Astrocyte of the spinal cord (primary cell): ENCODE measurements around the gene NR2E3.
"Not testable (repeated sequence)": the region's sequence is repeated elsewhere in the genome, so short reads cannot be mapped to it uniquely, and the experiment has no call there.

Experiments
- DNase-seq: peaks from one replicate; pipeline ENCODE4 v3.0.0; 2011; ENCODE audit warnings: low read depth, low spot score
- H3K4me3 ChIP-seq: 2 replicates; pipeline ENCODE4 v1.5.1; 2011; ENCODE audit warnings: low read depth, mild to moderate bottlenecking, low read length, moderate library complexity
- in situ Hi-C: cut with HindIII; loops from 2 replicates; pipeline ENCODE4 v1.10.0; 2017; ENCODE audit warnings: low sequenced_read_pairs
- TF ChIP-seq, protein P1 (sequence below): IDR thresholded peaks from 2 replicates; pipeline ENCODE4 v1.5.1; 2012; ENCODE audit warnings: low read depth, mild to moderate bottlenecking, low read length, inconsistent platforms

NR2E3 gene

DNA sequence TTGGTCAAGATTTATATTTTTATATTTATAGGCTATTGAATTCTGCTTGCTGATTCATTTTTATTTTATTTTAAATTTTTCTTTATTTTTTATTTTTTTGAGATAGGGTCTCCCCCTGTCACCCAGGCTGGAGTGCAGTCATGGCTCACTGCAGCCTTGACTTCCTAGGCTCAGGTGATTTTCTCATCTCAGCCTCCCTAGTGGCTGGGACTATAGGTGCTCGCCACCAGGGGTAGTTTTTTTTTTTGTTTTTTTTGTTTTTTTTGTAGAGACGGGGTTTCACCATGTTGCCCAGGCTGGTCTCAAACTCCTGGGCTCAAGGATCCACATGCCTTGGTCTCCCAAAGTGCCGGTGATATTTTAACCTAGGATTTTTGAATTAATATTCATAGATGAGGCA, 31.2 kb downstream of the NR2E3 start:
- TF ChIP-seq, protein P1, sequence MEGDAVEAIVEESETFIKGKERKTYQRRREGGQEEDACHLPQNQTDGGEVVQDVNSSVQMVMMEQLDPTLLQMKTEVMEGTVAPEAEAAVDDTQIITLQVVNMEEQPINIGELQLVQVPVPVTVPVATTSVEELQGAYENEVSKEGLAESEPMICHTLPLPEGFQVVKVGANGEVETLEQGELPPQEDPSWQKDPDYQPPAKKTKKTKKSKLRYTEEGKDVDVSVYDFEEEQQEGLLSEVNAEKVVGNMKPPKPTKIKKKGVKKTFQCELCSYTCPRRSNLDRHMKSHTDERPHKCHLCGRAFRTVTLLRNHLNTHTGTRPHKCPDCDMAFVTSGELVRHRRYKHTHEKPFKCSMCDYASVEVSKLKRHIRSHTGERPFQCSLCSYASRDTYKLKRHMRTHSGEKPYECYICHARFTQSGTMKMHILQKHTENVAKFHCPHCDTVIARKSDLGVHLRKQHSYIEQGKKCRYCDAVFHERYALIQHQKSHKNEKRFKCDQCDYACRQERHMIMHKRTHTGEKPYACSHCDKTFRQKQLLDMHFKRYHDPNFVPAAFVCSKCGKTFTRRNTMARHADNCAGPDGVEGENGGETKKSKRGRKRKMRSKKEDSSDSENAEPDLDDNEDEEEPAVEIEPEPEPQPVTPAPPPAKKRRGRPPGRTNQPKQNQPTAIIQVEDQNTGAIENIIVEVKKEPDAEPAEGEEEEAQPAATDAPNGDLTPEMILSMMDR: no peak
- in situ Hi-C loops: no loop called here
- H3K4me3 ChIP-seq: no peak overlapping the region
- DNase-seq: no peak

GRCh38 chr15:71844916-71845315, 34.6 kb downstream of the NR2E3 start:
- DNase-seq: no peak
- H3K4me3 ChIP-seq: no peak overlapping the region
- TF ChIP-seq, protein P1: no peak
- in situ Hi-C loops: no loop called here

DNA sequence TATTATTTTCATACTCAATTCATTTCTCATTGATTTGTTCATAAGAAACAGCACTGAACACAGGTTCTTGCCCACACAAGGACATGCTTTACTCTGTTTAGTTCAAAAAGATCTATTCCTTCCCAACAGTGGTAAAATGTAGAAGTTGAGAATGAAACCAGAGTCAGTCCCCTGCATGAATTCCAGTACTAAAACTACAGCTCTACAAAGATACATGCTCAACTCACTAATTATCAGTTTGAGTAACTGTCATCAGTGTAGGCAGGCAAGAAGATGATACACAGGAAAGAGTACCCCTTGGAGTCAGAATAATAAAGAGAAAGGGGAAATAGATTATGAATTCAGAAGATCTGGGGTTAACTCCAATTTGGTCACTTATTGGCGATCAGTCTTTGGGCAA, 43.2 kb downstream of the NR2E3 start:
- TF ChIP-seq, protein P1: no peak
- no peak for DNase-seq
- in situ Hi-C loops: no loop called here
- H3K4me3 ChIP-seq: no peak overlapping the region

GRCh38 chr15:71858232-71858631, 47.9 kb downstream of the NR2E3 start:
- H3K4me3 ChIP-seq, in situ Hi-C loops, DNase-seq: not testable (repeated sequence)
